Dermis blood vessel endothelial cell (primary cell): ENCODE measurements around the gene PTPMT1. TPM values are rescaled to one million over a fixed set of nuclear protein-coding genes. Genes with fewer than 3 reads are reported as not detected.
"Not testable (repeated sequence)": the region's sequence is repeated elsewhere in the genome, so short reads cannot be mapped to it uniquely, and the experiment has no call there.

Source experiments
- DNase-seq: peaks from one replicate; pipeline ENCODE4 v3.0.0; 2010
- total RNA-seq: library from RNA; depleted of rRNA; stranded (reverse); fragments of >200 nt; gene quantifications from 2 replicates; pipeline ENCODE4 v1.2.3, GENCODE V29; 2014

PTPMT1 gene, protein sequence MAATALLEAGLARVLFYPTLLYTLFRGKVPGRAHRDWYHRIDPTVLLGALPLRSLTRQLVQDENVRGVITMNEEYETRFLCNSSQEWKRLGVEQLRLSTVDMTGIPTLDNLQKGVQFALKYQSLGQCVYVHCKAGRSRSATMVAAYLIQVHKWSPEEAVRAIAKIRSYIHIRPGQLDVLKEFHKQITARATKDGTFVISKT
- total RNA-seq: 83.2 and 110 TPM in 2 replicates

GRCh38 chr11:47565340-47566148 is at the start of gene PTPMT1:
Gene PTPMT1 (plus strand): TSS chr11:47565599. CDS start chr11:47565623, 24 bp downstream.
- DNase-seq: peak; percentile 81

DNA sequence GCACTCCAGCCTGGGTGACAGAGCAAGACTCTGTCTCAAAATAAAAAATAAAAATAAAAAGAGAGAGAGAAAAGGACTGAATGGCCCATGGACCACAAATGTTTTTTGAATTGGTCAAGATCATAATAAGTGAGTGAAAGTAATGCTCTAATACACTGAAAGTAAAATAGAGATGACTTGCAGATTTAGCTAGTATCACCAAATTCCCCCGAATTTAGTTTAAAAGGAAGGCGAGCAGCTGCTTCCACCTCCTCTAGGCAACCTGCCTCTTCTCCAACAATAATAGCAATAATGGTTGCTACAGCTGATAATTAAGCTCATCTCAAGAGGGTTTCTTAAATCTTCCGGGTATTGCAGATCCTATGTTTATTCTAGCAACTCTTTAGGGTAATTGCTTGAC is 49.2 kb upstream of the PTPMT1 start:
- DNase-seq: no peak

DNA sequence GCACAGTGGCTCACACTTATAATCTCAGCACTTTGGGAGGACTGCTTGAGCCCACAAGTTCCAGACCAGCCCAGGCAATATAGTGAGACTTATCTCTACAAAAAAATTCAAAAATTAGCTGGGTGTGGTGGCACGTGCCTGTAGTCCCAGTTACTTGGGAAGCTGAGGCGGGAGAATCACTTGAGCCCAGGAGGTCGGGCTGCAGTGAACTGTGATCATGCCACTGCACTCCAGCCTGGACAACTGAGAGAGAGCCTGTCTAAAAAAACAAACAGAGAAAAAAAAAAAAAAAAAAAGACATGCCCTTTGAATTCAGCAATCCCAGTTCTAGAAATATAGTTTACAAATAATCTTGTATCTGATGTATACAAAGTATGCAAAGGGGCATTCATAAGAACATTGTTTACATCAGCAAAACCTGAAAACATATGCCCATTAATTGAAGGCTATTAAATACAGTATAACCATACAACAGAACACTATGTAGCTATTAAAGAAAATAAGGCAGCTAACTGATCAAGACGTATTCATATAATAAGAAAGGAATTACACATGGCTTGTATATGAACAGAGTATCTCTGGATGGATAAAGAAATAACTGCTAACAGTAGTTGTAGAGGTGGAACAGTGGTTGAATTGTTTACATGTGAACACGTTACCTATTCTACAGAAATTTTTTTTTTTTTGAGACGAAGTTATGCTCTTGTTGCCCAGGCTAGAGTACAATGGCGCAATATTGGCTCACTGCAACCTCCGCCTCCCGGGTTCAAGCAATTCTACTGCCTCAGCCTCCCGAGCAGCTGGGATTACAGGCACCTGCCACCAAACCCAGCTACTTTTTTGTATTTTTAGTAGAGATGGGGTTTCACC is 48.2 kb upstream of the PTPMT1 start:
- DNase-seq: no peak

- no peak for DNase-seq
These were observed 47.0 kb upstream of the PTPMT1 start for GRCh38 chr11:47518212-47518964.

GRCh38 chr11:47523490-47524225 is 41.7 kb upstream of the PTPMT1 start:
- DNase-seq: peak; percentile 91

- DNase-seq: peak; percentile 32
These were observed 41.0 kb upstream of the PTPMT1 start for GRCh38 chr11:47524291-47524874.

DNA sequence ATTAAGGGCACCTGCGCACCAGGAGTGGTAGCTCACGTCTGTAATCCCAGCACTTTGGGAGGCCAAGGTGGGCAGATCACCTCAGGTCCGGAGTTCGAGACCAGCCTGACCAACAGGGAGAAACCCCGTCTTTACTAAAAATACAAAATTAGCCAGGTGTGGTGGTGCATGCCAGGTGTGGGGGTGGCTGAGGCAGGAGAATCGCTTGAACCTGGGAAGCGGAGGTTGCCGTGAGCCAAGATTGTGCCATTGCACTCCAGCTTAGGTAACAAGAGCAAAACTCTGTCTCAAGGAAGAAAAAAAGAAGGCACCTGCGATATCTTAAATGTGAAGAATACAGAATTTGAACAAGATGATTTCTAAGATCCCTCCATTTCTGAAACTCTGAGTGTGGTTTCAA is 39.4 kb upstream of the PTPMT1 start:
- not testable (repeated sequence) for DNase-seq

DNA sequence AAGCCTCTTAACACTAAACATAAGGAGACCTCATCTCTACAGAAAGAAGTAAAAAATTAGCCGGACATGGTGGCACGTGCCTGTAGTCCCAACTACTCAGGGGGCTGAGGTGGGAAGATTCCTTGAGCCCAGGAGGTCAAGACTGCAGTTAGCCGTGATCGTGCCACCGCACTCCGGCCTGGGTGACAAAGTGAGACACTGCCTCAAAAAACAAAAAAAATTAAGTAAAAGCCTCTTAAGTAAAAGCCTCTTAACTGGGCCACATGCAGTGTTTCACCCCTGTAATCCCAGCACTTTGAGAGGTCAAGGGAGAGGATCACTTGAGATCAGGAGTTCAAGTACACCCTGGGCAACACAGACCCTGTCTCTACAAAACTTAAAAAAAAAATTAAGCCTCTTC is 38.2 kb upstream of the PTPMT1 start:
- no peak for DNase-seq

- DNase-seq: no peak
These were observed 35.4 kb upstream of the PTPMT1 start for GRCh38 chr11:47529951-47530350.

- DNase-seq: not testable (repeated sequence)
These were observed 34.7 kb upstream of the PTPMT1 start for GRCh38 chr11:47530721-47531120.

GRCh38 chr11:47531666-47532065 is 33.7 kb upstream of the PTPMT1 start:
- DNase-seq: no peak

GRCh38 chr11:47532597-47533213 is 32.7 kb upstream of the PTPMT1 start:
- DNase-seq: no peak

GRCh38 chr11:47533690-47534151 is 31.7 kb upstream of the PTPMT1 start:
- DNase-seq: no peak

DNA sequence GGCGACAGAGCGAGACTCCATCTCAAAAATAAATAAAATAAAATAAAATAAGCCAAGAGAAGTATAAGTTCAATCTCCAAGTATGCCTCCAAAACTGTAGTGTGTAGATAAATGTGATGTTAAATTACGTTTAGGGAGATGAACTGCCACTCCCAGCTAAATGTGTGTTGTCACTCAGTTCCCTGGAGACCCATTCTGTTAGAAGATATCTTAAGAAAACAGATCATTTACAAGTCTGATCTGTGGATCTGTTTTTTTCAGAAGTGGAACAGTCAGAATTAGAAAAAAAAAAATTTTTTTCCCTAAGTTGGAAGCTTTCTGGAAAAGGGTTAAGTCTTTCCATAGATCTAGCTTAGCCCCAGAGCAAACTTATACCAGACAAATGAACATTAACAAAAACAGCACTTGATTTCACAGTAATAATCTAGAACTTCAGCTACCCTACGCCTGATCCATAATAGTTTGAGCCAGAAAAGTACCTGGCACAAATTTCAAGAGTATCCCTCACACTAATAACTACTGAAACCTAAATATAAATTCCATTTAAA is 30.6 kb upstream of the PTPMT1 start:
- DNase-seq: no peak

GRCh38 chr11:47536915-47537314 is 28.5 kb upstream of the PTPMT1 start:
- DNase-seq: no peak

- peak; percentile 85 for DNase-seq
These were observed 26.4 kb upstream of the PTPMT1 start for GRCh38 chr11:47538741-47539565.

DNA sequence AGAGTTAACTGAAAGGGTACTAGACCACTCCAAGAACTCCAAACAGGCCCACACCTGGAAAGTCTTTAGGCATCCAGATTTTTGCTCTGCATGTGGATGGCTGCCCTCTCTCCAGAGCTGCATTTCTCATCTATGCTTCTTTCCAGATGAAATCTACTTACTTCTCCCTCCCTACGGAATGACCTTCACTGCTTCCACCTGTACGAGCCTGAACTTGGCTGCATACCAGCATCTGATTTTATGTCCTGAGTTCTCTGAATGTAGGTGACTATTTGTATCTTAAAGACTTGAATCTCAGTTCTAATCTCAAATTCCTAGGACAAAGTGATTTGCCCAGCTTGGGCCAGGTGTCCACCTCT is 25.7 kb upstream of the PTPMT1 start:
- DNase-seq: no peak

GRCh38 chr11:47541070-47541469 is 24.3 kb upstream of the PTPMT1 start:
- DNase-seq: no peak

GRCh38 chr11:47545298-47545697 is 20.1 kb upstream of the PTPMT1 start:
- DNase-seq: no peak

DNA sequence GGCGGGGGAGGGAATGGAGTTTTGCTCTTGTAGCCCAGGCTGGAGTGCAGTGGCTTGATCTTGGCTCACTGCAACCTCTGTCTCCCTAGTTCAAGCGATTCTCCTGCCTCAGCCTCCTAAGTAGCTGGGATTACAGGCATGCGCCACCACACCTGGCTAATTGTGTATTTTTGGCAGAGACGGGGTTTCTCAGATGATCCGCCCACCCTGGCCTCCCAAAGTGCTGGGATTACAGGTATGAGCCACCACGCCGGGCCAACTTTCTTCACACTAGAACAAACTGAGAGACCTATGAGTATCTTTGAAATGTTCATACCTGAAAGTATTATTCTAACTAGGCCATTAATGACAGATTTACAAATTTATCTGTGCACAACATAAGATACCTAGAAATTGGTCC is 19.1 kb upstream of the PTPMT1 start:
- not testable (repeated sequence) for DNase-seq
